Measurements from ENCODE around the gene TPCN1. TPM values are rescaled to one million over a fixed set of nuclear protein-coding genes. Genes with fewer than 3 reads are reported as not detected.

TPCN1 gene
- total and polyA plus RNA-seq, 2 of the 13 experiments (the other 11 are each of a cell fraction or from before 2014, with no cell fraction given), result 8.0 to 26.8 TPM

DNA sequence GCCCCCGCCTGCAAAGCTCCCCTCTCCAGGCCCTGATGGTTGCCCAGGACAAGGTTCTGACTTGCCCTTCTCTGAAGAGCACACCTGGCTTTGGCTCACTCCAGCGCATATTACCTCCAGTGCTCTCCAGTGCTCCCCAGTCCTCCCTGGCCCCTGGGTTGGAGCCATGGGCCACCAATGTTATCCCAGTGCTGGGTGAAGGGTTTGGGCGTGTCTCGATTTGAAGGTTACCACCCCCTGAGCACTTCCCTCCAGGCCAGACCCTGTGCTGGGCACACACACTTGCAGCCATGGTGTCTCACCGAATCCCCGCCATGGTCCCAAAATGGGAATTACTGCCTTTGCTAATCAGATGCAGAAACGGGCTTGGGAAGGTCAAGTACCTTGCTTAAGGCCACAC lies 24.7 kb upstream of the TPCN1 start:
- no peaks in the 10 kb centered on the region for H4K20me1 ChIP-seq (ENCODE audit: insufficient read depth, low read length)
- WGBS (ENCODE audit: low lambda C conversion rate), result 78% methylated on average over 6 of the region's 7 CpGs
- peaks cover 14% of the 10 kb centered on the region for H3K4me1 ChIP-seq (ENCODE audit: insufficient read depth, low read length)
- in situ Hi-C loops (cut with HindIII; ENCODE audit: extremely low pct_ligation_motif_present, low pct_unique_long_range_greater_than_20kb), result loop anchor here (10.0 kb wide), 1 partner anchor 158 kb away; the partner anchor contains the start of gene PLBD2
- no peaks in the 10 kb centered on the region for H3K79me2 ChIP-seq (ENCODE audit: insufficient read depth, low read length)
- H3K9me3 ChIP-seq (ENCODE audit: low read length), result no peaks in the 10 kb centered on the region
- H3K36me3 ChIP-seq (replicated peaks in 1 of 2; ENCODE audit: control insufficient read depth in 1 of 2, insufficient read depth in 2 of 2, low read length in 2 of 2), result peaks cover 3 to 8% of the 10 kb centered on the region in 2 experiments; a peak in 2 of 5 replicates
- BruUV-seq (replicated peaks), result no TSS peak
- H3K9ac ChIP-seq (ENCODE audit: insufficient read depth, low read depth, low read length), result no peak overlapping the region
- H3K4me3 ChIP-seq (replicated peaks in 1 of 3; ENCODE audit: insufficient read depth in 1 of 3, low read depth in 2 of 3, low read length in 3 of 3), result no peak overlapping the region
- no peaks in the 10 kb centered on the region for H3K27me3 ChIP-seq (ENCODE audit: control insufficient read depth in 1 of 2, insufficient read depth in 2 of 2, low read length in 2 of 2)
- TF ChIP-seq, protein P1, sequence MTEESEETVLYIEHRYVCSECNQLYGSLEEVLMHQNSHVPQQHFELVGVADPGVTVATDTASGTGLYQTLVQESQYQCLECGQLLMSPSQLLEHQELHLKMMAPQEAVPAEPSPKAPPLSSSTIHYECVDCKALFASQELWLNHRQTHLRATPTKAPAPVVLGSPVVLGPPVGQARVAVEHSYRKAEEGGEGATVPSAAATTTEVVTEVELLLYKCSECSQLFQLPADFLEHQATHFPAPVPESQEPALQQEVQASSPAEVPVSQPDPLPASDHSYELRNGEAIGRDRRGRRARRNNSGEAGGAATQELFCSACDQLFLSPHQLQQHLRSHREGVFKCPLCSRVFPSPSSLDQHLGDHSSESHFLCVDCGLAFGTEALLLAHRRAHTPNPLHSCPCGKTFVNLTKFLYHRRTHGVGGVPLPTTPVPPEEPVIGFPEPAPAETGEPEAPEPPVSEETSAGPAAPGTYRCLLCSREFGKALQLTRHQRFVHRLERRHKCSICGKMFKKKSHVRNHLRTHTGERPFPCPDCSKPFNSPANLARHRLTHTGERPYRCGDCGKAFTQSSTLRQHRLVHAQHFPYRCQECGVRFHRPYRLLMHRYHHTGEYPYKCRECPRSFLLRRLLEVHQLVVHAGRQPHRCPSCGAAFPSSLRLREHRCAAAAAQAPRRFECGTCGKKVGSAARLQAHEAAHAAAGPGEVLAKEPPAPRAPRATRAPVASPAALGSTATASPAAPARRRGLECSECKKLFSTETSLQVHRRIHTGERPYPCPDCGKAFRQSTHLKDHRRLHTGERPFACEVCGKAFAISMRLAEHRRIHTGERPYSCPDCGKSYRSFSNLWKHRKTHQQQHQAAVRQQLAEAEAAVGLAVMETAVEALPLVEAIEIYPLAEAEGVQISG (CRISPR knock-in tag; IDR thresholded peaks at IDR 0.05), result no peak
- peak; percentile 39; the same call in 1 of the 2 replicates for TF ChIP-seq KDM5B (CRISPR knock-in tag; IDR thresholded peaks at IDR 0.05; ENCODE audit: borderline replicate concordance)
- TF ChIP-seq SP140L (CRISPR knock-in tag; IDR thresholded peaks at IDR 0.05; ENCODE audit: borderline replicate concordance), result no peak
- TF ChIP-seq ZNF619 (CRISPR knock-in tag; IDR thresholded peaks at IDR 0.05), result 0 out of 2 replicates have a peak, but pooled peaks have one; percentile 15
- TF ChIP-seq, protein P2, sequence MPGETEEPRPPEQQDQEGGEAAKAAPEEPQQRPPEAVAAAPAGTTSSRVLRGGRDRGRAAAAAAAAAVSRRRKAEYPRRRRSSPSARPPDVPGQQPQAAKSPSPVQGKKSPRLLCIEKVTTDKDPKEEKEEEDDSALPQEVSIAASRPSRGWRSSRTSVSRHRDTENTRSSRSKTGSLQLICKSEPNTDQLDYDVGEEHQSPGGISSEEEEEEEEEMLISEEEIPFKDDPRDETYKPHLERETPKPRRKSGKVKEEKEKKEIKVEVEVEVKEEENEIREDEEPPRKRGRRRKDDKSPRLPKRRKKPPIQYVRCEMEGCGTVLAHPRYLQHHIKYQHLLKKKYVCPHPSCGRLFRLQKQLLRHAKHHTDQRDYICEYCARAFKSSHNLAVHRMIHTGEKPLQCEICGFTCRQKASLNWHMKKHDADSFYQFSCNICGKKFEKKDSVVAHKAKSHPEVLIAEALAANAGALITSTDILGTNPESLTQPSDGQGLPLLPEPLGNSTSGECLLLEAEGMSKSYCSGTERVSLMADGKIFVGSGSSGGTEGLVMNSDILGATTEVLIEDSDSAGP (CRISPR knock-in tag; IDR thresholded peaks at IDR 0.05; ENCODE audit: borderline replicate concordance), result peak; percentile 40; the same call in 1 of the 2 replicates
- peak; percentile 83 for TF ChIP-seq ZNF263 (CRISPR knock-in tag; IDR thresholded peaks at IDR 0.05)
- TF ChIP-seq, protein P3, sequence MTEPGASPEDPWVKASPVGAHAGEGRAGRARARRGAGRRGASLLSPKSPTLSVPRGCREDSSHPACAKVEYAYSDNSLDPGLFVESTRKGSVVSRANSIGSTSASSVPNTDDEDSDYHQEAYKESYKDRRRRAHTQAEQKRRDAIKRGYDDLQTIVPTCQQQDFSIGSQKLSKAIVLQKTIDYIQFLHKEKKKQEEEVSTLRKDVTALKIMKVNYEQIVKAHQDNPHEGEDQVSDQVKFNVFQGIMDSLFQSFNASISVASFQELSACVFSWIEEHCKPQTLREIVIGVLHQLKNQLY (CRISPR knock-in tag; IDR thresholded peaks at IDR 0.05), result no peak
- TF ChIP-seq ELF4 (CRISPR knock-in tag; IDR thresholded peaks at IDR 0.05; ENCODE audit: borderline replicate concordance), result no peak
- TF ChIP-seq HDAC6 (IDR thresholded peaks at IDR 0.05; ENCODE audit: low read depth, low read length), result no peak
- TF ChIP-seq SMAD9 (CRISPR knock-in tag; IDR thresholded peaks at IDR 0.05), result no peak
- TF ChIP-seq ZEB1 (IDR thresholded peaks at IDR 0.05; ENCODE audit: insufficient replicate concordance, low read depth), result no peak
- TF ChIP-seq ZNF256 (CRISPR knock-in tag; conservative IDR thresholded peaks at IDR 0.05), result no peak
- ChIA-PET POLR2A (interaction anchor here (1.8 kb wide), 1 partner anchor 9 kb away, joined by 4 read pairs; no protein-coding TSS in a partner anchor), CTCF (ENCODE audit: low intra/inter-chr PET ratio, low total read pairs) (interaction anchor here (1.4 kb wide), 1 partner anchor 229 kb away, joined by 6 read pairs; no protein-coding TSS in a partner anchor)
- DNase-seq (ENCODE audit: low spot score) (no peak), ATAC-seq (no peak; the same call in 2 of the 3 replicates), FAIRE-seq (no peak)
- no peak overlapping the region for H3K4me2 ChIP-seq (ENCODE audit: low read depth, low read length)
- no peak overlapping the region for H3K27ac ChIP-seq (ENCODE audit: extremely low read length, insufficient read depth, low read length)
- no peak overlapping the region for H2AFZ ChIP-seq (ENCODE audit: low read length)
- intact Hi-C loops (cut with micrococcal nuclease; ENCODE audit: unreplicated experiment), result loop anchor here (10.0 kb wide), 2 partner anchors 78 to 228 kb away; partner anchors contain the start of gene SDSL
